Fibroblast of peridontal ligament (primary cell): ENCODE results near the gene LSM12.
"Not testable (repeated sequence)": the region's sequence is repeated elsewhere in the genome, so short reads cannot be mapped to it uniquely, and the experiment has no call there.

Source experiments
- DNase-seq: peaks from one replicate; pipeline ENCODE4 v3.0.0-alpha.2; 2010; ENCODE audit errors: extremely low read depth

Gene LSM12

GRCh38 chr17:44007346-44008204 lies 58.9 kb downstream of the LSM12 start:
- DNase-seq = peak; percentile 52

- peak; percentile 94 for DNase-seq
These were observed 59.7 kb downstream of the LSM12 start for GRCh38 chr17:44006598-44007345.

- DNase-seq = no peak
These were observed 60.2 kb downstream of the LSM12 start for GRCh38 chr17:44006272-44006597.

GRCh38 chr17:44005527-44006271 lies 60.8 kb downstream of the LSM12 start:
- no peak for DNase-seq

- no peak for DNase-seq
These were observed 61.5 kb downstream of the LSM12 start for GRCh38 chr17:44004761-44005526.

GRCh38 chr17:44004077-44004760 lies 62.3 kb downstream of the LSM12 start, which contains the start of gene NAGS:
Gene NAGS, plus strand, starts transcription at chr17:44004622. Its CDS starts 42 bp downstream, at chr17:44004664.
- DNase-seq = no peak

GRCh38 chr17:44002141-44002848 lies 64.2 kb downstream of the LSM12 start:
- DNase-seq = peak; percentile 79

DNA sequence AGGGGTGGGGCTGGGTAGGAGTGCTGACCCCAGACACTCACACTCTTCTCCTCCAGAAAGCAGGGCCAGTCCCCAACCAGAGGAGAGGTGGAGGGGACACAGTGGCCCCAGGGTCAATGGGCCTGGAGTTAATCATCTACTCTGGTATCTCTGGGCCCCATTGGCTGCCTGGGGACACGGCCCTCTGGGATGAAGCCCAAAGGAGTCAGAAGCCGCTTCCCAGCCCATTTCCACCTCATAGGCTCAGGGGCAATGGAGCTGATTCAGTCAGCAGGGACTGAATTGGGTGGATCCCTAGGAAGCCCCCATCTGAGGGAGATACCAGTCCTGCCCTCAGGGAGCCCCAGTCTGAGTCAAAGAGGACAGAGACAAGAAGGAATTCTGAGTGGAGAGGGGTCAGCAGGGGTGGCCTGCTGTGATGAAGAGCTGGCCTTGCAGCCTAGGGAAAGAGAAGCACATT lies 65.0 kb downstream of the LSM12 start:
- no peak for DNase-seq

- no peak for DNase-seq
These were observed 65.5 kb downstream of the LSM12 start for GRCh38 chr17:44000871-44001460.

DNA sequence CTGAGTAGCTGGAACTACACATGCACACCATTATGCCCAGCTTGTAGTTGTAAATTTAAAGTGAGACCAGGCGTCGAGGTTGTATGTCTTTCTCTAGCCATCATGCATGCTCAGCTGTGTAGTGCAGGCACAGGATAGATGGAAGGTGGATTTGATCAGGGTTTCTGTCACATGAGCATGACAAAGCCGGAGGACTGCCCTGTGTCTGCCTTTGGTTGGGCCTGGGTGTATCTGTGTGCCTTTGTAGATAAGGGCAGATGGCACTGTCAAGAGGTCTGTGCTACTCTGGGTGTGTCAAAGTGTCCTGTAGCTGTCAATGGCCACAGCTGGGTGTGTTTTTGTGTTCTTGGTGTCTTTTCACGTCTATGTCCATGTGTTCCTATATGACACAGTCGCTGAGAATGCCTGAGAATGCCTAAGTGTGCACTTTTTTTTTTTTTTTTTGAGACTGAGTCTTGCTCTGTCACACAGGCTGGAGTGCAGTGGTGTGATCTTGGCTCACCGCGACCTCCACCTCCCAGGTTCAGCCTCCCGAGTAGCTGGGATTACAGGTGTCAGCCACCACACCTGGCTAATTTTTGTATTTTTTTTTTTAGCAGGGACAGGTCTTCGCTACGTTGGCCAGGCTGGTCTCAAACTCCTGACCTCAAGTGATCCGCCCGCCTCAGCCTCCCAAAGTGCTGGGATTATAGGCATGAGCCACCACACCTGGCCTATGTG lies 66.2 kb downstream of the LSM12 start:
- no peak for DNase-seq

- DNase-seq = no peak
These were observed 67.4 kb downstream of the LSM12 start for GRCh38 chr17:43999024-43999423.

GRCh38 chr17:43998552-43998951 lies 67.9 kb downstream of the LSM12 start:
- DNase-seq = peak; percentile 60

DNA sequence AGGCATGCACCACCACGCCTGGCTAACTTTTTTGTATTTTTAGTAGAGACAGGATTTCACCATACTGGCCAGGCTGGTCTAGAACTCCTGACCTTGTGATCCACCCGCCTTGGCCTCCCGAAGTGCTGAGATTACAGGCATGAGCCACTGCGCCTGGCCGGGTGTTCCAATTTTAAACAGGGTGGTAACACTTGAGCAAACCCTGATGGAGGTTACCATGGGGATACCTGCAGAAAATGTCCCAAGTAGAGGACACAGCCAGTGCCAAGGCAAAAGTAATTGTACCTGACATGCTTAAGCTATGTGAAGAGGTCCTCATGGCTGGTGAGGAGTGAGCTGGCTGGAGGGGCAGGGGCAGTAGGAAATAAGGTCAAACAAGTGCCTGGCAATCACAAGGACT lies 69.3 kb downstream of the LSM12 start:
- DNase-seq = not testable (repeated sequence)

GRCh38 chr17:43995150-43995471 lies 71.4 kb downstream of the LSM12 start:
- DNase-seq = no peak

DNA sequence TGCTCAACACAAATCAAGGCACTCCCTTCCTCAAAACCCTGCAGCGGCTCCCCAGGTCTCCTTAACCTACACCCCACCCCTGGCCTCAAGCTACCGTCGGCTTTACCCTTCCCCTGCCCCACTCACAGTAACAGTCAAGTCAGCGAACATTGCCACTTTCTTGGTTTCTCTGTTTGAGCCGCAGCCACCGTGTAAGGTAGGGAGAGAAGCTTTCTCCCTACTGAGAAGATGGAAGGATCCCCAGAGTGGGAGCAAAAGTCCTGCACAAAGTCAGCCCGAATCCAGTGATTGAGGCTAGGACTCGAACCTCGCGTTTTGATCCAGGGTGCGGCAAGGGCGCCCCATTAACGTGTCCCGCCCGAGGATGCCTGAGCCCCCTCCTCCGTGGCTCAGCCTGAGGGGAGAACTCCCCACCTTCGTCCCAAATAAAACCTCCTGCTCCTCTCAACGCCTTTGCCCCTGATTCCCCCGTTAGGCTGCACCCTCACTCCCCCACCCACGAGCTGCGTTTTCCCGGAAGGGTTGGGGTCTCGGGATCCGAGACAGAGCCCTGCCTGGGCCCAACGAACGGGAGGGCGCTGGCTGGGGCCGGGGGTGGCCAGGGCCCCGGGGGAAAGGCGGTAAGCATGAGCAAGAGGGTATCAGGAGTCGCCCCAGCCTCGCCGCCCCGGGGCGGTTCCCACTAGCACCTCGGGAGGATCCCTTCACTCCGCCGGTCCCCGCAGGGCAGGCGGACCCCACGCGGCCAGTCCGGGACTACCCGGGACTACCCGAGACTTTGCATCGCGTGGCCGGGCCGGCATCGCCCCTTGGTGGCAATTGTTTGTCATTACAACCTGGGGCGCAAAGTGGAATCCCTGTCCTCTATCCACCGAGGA lies 72.0 kb downstream of the LSM12 start:
- peak; percentile 60 for DNase-seq

GRCh38 chr17:43992641-43993040 lies 73.8 kb downstream of the LSM12 start:
- DNase-seq = no peak

- no peak for DNase-seq
These were observed 78.2 kb downstream of the LSM12 start for GRCh38 chr17:43988301-43988700.
